Large intestine (tissue), 3 donors: ENCODE measurements around the gene NLGN1. TPM values are rescaled to one million over a fixed set of nuclear protein-coding genes. Genes with fewer than 3 reads are reported as not detected.

Source experiments
- DNase-seq, 2 donors: peaks; one replicate each; pipeline versions ENCODE4 v3.0.0 to v3.0.0-alpha.2; 2013
- H3K27ac ChIP-seq: one replicate; pipeline ENCODE4 v1.5.1; 2013; ENCODE audit warnings: low read length
- H3K27me3 ChIP-seq: 2 replicates; pipeline ENCODE4 v1.6.1; 2013; ENCODE audit warnings: low read length; ENCODE audit not compliant: control insufficient read depth, insufficient read depth
- H3K36me3 ChIP-seq: 2 replicates; pipeline ENCODE4 v1.6.1; 2013; ENCODE audit warnings: low read length; ENCODE audit not compliant: control insufficient read depth, insufficient read depth
- H3K4me1 ChIP-seq: one replicate; pipeline ENCODE4 v1.6.1; 2013; ENCODE audit warnings: low read length; ENCODE audit not compliant: control insufficient read depth, insufficient read depth
- H3K4me3 ChIP-seq: one replicate; pipeline ENCODE4 v1.5.1; 2013; ENCODE audit warnings: low read length
- H3K9me3 ChIP-seq: one replicate; pipeline ENCODE4 v1.6.1; 2013; ENCODE audit warnings: mild to moderate bottlenecking, low read depth, low read length, moderate library complexity; ENCODE audit not compliant: control insufficient read depth
- WGBS: methylation state at CpG from one replicate; pipeline ENCODE4 v1.1.5; 2013; ENCODE audit warnings: low lambda C conversion rate; ENCODE audit not compliant: insufficient coverage; 5-methylcytosine and 5-hydroxymethylcytosine counted together
- polyA plus RNA-seq: library from polyadenylated mRNA; unstranded; fragments of 120-200 nt; gene quantifications from one replicate; pipeline ENCODE4 v1.2.1, GENCODE V29; 2013

Gene NLGN1
- polyA plus RNA-seq, 1 donor = 3.6 TPM

- Histone ChIP-seq H3K9me3 (no peaks in the 10 kb centered on the region), H3K27ac (no peak overlapping the region), H3K27me3 (no peaks in the 10 kb centered on the region), H3K4me1 (no peaks in the 10 kb centered on the region), H3K36me3 (no peaks in the 10 kb centered on the region), H3K4me3 (no peak overlapping the region)
- 93% methylated on average over 2 of the region's 3 CpGs for WGBS
- no peak for DNase-seq
Measured at GRCh38 chr3:173703771-173704170, 306.2 kb downstream of the NLGN1 start.

GRCh38 chr3:173706630-173707029, 309.1 kb downstream of the NLGN1 start:
- Histone ChIP-seq H3K36me3 (no peaks in the 10 kb centered on the region), H3K4me3 (no peak overlapping the region), H3K9me3 (no peaks in the 10 kb centered on the region), H3K4me1 (no peaks in the 10 kb centered on the region), H3K27me3 (no peaks in the 10 kb centered on the region), H3K27ac (no peak overlapping the region)
- DNase-seq = no peak
- WGBS = 100% methylated on average over 1 of the region's 9 CpGs

GRCh38 chr3:173708191-173708590, 310.6 kb downstream of the NLGN1 start:
- H3K4me3 ChIP-seq = no peak overlapping the region
- no peaks in the 10 kb centered on the region for H3K4me1 ChIP-seq
- no peak for DNase-seq
- no peaks in the 10 kb centered on the region for H3K36me3 ChIP-seq
- no peaks in the 10 kb centered on the region for H3K27me3 ChIP-seq
- no peak overlapping the region for H3K27ac ChIP-seq
- WGBS = no CpG with 5 or more reads among the region's 3 CpGs
- no peaks in the 10 kb centered on the region for H3K9me3 ChIP-seq

- 88% methylated on average over 2 of the region's 4 CpGs for WGBS
Measured at GRCh38 chr3:173709026-173709425, 311.5 kb downstream of the NLGN1 start.

DNA sequence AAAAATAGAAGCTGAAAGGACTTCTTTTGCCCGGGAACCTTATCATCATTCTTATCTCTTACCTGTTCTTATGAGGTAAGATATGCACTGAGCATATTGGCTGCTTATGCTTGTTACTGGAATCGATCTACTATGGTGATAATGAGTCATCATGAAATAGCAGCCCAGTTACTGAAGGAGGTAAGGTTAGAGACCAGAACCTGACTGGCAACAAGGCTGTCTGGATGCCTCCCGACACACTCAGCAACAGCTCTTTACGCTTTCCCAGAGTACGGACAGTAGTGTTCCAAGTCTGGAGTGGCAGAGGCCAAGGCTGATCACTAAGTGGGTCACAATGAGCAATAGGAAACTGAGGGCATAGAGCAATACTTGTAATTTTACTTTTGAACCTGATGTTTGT, 314.1 kb downstream of the NLGN1 start:
- Histone ChIP-seq H3K36me3 (no peaks in the 10 kb centered on the region), H3K4me3 (no peak overlapping the region), H3K4me1 (no peaks in the 10 kb centered on the region), H3K27me3 (no peaks in the 10 kb centered on the region), H3K27ac (no peak overlapping the region), H3K9me3 (no peaks in the 10 kb centered on the region)
- no peak for DNase-seq
- 0% methylated on average over 1 of the region's 5 CpGs for WGBS

More at GRCh38 chr3:173709026-173709425, 311.5 kb downstream of the NLGN1 start:
- DNase-seq = no peak
- no peak overlapping the region for H3K27ac ChIP-seq
- H3K36me3 ChIP-seq = no peaks in the 10 kb centered on the region
- no peaks in the 10 kb centered on the region for H3K27me3 ChIP-seq
- no peak overlapping the region for H3K4me3 ChIP-seq
- H3K9me3 ChIP-seq = no peaks in the 10 kb centered on the region
- H3K4me1 ChIP-seq = no peaks in the 10 kb centered on the region

DNA sequence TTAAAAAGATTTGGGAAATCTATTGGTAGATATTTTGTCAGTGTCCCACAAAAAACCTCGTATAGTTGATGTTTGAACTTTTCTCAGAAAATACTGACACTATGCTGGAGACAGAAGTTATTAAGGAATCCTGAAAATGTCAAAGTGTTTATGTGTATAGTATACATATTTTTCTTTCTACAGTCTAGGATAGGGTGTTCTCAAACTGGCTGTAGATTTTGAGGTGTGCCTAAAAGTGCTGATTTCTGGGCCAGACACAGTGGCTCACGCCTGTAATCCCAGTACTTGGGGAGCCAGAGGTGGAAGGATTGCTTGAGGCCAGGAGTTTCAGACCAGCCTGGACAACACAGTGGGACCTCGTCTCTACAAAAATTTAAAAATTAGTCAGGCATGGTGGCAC, 322.0 kb downstream of the NLGN1 start:
- Histone ChIP-seq H3K4me1 (no peaks in the 10 kb centered on the region), H3K36me3 (no peaks in the 10 kb centered on the region), H3K4me3 (no peak overlapping the region), H3K27me3 (no peaks in the 10 kb centered on the region), H3K27ac (no peak overlapping the region), H3K9me3 (no peaks in the 10 kb centered on the region)
- 80% methylated on average over 1 of the region's 3 CpGs for WGBS
- no peak for DNase-seq

DNA sequence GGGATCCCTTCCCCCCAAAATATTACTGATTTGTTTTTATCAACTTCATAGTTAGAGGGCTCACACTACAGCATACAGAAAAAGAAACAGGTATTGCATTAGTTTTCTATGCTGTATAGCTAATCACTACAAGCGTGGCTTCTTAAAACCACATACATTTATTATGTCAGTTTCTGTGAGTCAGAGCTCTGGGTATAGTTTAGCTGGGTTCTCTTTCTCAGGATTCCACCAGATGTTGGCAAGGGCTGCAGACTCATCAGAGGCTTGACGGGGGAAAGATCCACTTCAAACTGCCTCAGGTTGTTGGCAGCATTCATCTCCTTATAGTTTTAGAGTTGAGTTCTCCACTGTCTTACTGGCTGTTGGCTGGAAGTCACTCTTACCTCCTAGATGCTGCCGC, 328.0 kb downstream of the NLGN1 start:
- H3K27me3 ChIP-seq = no peaks in the 10 kb centered on the region
- no peak overlapping the region for H3K27ac ChIP-seq
- no peaks in the 10 kb centered on the region for H3K4me1 ChIP-seq
- WGBS = no CpG with 5 or more reads among the region's 3 CpGs
- H3K36me3 ChIP-seq = no peaks in the 10 kb centered on the region
- H3K9me3 ChIP-seq = no peaks in the 10 kb centered on the region
- no peak for DNase-seq
- no peak overlapping the region for H3K4me3 ChIP-seq

- WGBS = 100% methylated on average over 1 of the region's 2 CpGs
- no peak overlapping the region for H3K27ac ChIP-seq
- H3K9me3 ChIP-seq = no peaks in the 10 kb centered on the region
- H3K4me3 ChIP-seq = no peak overlapping the region
- DNase-seq = no peak
- H3K36me3 ChIP-seq = no peaks in the 10 kb centered on the region
- H3K27me3 ChIP-seq = no peaks in the 10 kb centered on the region
- no peaks in the 10 kb centered on the region for H3K4me1 ChIP-seq
Measured at GRCh38 chr3:173730391-173730790, 332.8 kb downstream of the NLGN1 start.

DNA sequence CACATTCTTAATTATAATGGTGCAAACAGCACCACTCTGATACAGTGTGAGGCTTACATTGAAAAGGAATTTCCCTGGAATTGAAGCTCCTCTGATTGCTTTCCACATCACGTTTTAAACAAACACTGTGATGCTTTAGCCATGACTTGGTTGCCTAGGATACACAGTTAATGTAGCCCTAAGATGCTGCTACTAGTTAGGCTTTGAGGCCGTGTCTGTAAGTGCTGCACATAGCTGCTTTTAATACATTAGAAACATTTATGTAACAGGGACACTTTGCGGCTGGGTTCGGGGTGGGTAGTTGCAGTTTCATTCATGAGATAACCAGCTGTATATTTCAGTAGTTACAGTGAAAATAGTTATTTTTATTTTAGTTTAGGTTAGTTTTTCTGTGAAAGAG, 334.7 kb downstream of the NLGN1 start:
- Histone ChIP-seq H3K9me3 (no peaks in the 10 kb centered on the region), H3K36me3 (no peaks in the 10 kb centered on the region), H3K27ac (no peak overlapping the region), H3K27me3 (no peaks in the 10 kb centered on the region), H3K4me3 (no peak overlapping the region), H3K4me1 (no peaks in the 10 kb centered on the region)
- no peak for DNase-seq
- whole genome bisulfite sequencing = 90% methylated on average over 2 of the region's 4 CpGs

DNA sequence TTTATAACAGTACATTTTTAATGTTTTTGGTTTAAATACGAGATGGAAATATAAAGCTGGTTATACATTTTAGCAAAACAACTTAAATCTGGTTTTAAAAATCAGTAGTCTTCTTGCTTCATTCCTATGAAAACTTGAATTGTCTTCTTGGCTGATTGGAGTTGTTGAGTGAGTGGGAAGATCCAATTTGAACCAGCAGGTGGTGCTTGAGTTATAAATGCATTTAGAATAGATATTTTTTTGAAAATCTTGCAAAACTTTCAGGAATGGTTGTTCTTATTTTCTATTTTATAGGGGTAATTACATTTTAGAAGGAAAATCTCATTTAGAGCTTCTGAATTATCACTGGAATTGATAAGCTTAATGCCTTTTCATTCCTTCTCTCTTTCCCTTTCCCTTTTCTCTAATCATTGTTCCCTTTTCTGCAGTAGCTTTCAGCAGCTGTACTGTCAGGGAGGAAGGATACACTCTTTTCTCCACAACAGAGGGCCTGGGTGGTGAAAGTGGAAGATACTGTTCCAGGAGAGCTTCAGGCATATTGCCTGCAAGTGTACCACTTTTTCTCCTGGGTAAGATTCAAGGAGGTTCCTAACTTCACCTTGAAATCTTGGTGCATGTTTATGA, 335.6 kb downstream of the NLGN1 start:
- no peaks in the 10 kb centered on the region for H3K4me1 ChIP-seq
- H3K9me3 ChIP-seq = no peaks in the 10 kb centered on the region
- H3K27ac ChIP-seq = no peak overlapping the region
- H3K36me3 ChIP-seq = no peaks in the 10 kb centered on the region
- no peaks in the 10 kb centered on the region for H3K27me3 ChIP-seq
- 86% methylated on average over 1 of the region's 1 CpG for WGBS
- no peak for DNase-seq
- no peak overlapping the region for H3K4me3 ChIP-seq

GRCh38 chr3:173734473-173734872, 336.9 kb downstream of the NLGN1 start:
- no peak for DNase-seq
- H3K36me3 ChIP-seq = no peaks in the 10 kb centered on the region
- no peak overlapping the region for H3K4me3 ChIP-seq
- WGBS = 100% methylated on average over 1 of the region's 1 CpG
- no peaks in the 10 kb centered on the region for H3K9me3 ChIP-seq
- H3K27ac ChIP-seq = no peak overlapping the region
- no peaks in the 10 kb centered on the region for H3K27me3 ChIP-seq
- no peaks in the 10 kb centered on the region for H3K4me1 ChIP-seq
